Lung (tissue), 13 donors: Measurements from ENCODE around the gene IARS2. TPM values are rescaled to one million over a fixed set of nuclear protein-coding genes. Genes with fewer than 3 reads are reported as not detected.
A peak's percentile ranks its signal among the peaks of the same experiment; 100 is the strongest.

Source experiments
- ATAC-seq: fragments of 200-7000 bp; cut with Tn5 transposase; one replicate; pipeline ENCODE4 v1.9.1; 2020; ENCODE audit warnings: moderate number of reproducible peaks; ENCODE audit not compliant: insufficient read depth, low FRiP score
- DNase-seq, 3 donors: peaks; one replicate each; pipeline ENCODE4 v3.0.0-alpha.2; 2013 to 2017
- H3K27ac ChIP-seq, 2 donors: one replicate each; pipeline ENCODE4 v1.5.1; 2013; ENCODE audit warnings: mild to moderate bottlenecking in 2 of 2, moderate library complexity in 2 of 2, control low read depth in 1 of 2, inconsistent platforms in 1 of 2, low read depth in 1 of 2, low read length in 1 of 2
- H3K27me3 ChIP-seq, 3 donors: one replicate each; pipeline ENCODE4 v1.5.1; 2013; ENCODE audit warnings: low read length in 2 of 3; ENCODE audit not compliant: control insufficient read depth in 3 of 3, insufficient read depth in 3 of 3
- H3K36me3 ChIP-seq, 4 donors: one replicate each; pipeline ENCODE4 v1.5.1; 2013; ENCODE audit warnings: low read length in 4 of 4, mild to moderate bottlenecking in 1 of 4, moderate library complexity in 1 of 4; ENCODE audit not compliant: control insufficient read depth in 4 of 4, insufficient read depth in 4 of 4
- H3K4me1 ChIP-seq, 5 donors: one replicate each; pipeline ENCODE4 v1.5.1; 2013; ENCODE audit warnings: low read length in 5 of 5, mild to moderate bottlenecking in 2 of 5, moderate library complexity in 1 of 5; ENCODE audit not compliant: control insufficient read depth in 5 of 5, insufficient read depth in 5 of 5
- H3K4me3 ChIP-seq: one replicate; pipeline ENCODE4 v1.5.1; 2013; ENCODE audit warnings: mild to moderate bottlenecking, control low read depth, moderate library complexity
- H3K9ac ChIP-seq, 2 donors: one replicate each; pipeline ENCODE4 v1.5.1; 2013; ENCODE audit warnings: low read length in 2 of 2, control low read depth in 1 of 2; ENCODE audit not compliant: insufficient read depth in 1 of 2
- H3K9me3 ChIP-seq, 4 donors: one replicate each; pipeline ENCODE4 v1.5.1; 2013; ENCODE audit warnings: low read length in 3 of 4, mild to moderate bottlenecking in 1 of 4, moderate library complexity in 1 of 4; ENCODE audit not compliant: control insufficient read depth in 4 of 4, insufficient read depth in 3 of 4
- WGBS, 2 donors: extraction: QIAGEN DNeasy Blood & Tissue Kit; methylation state at CpG; one replicate each; pipeline ENCODE4 v1.1.7; 2013; 5-methylcytosine and 5-hydroxymethylcytosine counted together
- polyA plus RNA-seq, 2 donors: library from polyadenylated mRNA; stranded (reverse); fragments of 200-250 nt; gene quantifications; one replicate each; pipeline ENCODE4 v1.2.1, GENCODE V29; 2013
- small RNA-seq: library from RNA; depleted of rRNA; stranded (forward); fragments of <200 nt; gene quantifications from one replicate; pipeline ENCODE3, GENCODE V24; 2014; ENCODE audit warnings: low replicate concordance
- total RNA-seq, 2 donors: library from RNA; depleted of rRNA in 1 of 2; stranded (reverse); fragments of >200 nt in 1 of 2; gene quantifications; one replicate each; pipeline ENCODE4 v1.2.1, GENCODE V29; 2014 to 2021
- TF ChIP-seq, protein P1 (sequence below): IDR thresholded peaks from 2 replicates; pipeline ENCODE4 v1.5.1; 2012; ENCODE audit warnings: mild to moderate bottlenecking; ENCODE audit errors: control extremely low read depth, extremely low read depth
- donor health status: control.
- donor health status: control.
- donor health status: Bipolar disorder and iron deficiency.
- donor health status: healthy.
- donor health status: DM: yes; HTN: yes; CAD: no.

The IARS2 gene
- total and polyA plus RNA-seq, 4 donors: 20.5 to 75.7 (median 48.2) TPM

DNA sequence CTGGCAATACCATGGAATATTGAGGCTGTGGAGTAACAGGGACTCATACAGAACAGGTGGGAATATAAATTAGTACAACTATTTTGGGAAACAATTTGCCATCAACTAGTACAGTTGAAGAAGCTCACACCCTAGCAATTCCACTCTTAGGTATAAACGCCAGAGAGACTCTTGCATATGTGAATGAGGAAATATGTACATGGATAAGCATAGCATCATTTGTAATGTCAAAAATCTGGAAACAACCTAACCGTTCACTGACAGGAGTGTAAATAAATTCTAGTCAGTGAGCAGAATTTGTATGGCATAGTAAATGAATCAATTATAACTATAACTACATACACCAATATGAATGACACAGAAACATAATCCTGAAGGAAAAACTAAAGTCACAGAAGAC is 94.6 kb downstream of the IARS2 start:
- H3K4me3 ChIP-seq: no peak overlapping the region
- H3K36me3 ChIP-seq: peaks cover 13 to 40% (median 24%) of the 10 kb centered on the region in 4 donors
- ATAC-seq (no peak), DNase-seq (no peak)
- TF ChIP-seq, protein P1, sequence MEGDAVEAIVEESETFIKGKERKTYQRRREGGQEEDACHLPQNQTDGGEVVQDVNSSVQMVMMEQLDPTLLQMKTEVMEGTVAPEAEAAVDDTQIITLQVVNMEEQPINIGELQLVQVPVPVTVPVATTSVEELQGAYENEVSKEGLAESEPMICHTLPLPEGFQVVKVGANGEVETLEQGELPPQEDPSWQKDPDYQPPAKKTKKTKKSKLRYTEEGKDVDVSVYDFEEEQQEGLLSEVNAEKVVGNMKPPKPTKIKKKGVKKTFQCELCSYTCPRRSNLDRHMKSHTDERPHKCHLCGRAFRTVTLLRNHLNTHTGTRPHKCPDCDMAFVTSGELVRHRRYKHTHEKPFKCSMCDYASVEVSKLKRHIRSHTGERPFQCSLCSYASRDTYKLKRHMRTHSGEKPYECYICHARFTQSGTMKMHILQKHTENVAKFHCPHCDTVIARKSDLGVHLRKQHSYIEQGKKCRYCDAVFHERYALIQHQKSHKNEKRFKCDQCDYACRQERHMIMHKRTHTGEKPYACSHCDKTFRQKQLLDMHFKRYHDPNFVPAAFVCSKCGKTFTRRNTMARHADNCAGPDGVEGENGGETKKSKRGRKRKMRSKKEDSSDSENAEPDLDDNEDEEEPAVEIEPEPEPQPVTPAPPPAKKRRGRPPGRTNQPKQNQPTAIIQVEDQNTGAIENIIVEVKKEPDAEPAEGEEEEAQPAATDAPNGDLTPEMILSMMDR: no peak
- no peaks in the 10 kb centered on the region for H3K9me3 ChIP-seq
- 90 to 92% methylated on average over 2 of the region's 2 CpGs for WGBS, 2 donors
- no peaks in the 10 kb centered on the region for H3K27me3 ChIP-seq
- no peak overlapping the region for H3K27ac ChIP-seq
- H3K9ac ChIP-seq: no peak overlapping the region
- no peaks in the 10 kb centered on the region for H3K4me1 ChIP-seq

DNA sequence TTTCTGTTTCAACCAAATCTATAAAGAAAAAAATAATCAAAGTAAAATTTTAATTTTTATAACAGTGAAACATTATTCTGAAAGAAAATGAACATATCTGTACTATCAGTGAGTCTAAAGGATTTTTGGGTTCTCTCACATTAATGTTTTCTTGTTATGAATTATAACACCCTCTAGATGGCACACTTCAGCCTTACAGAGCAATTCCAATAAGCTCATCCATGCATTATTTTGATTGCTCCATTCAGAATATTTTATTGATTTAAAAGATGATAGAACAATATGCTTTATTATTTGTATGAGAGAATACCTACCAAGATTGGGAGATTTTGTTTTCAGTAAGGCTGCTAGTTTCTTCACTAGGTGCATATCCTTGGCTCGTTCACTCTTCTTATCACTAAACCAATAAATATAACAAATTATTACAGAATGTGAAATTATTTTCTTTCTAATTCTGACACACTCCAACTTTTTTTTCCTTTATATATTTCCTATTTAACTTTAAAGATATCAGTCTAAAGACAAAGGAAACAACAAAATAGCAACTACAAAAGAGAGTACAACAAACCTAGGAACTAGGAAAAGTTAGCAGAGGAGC is 95.9 kb downstream of the IARS2 start:
- ATAC-seq: no peak
- peak in 2 of 3 donors; percentile 50 to 51 for DNase-seq
- H3K9me3 ChIP-seq: no peaks in the 10 kb centered on the region
- no peaks in the 10 kb centered on the region for H3K4me1 ChIP-seq
- peaks cover 17 to 47% (median 28%) of the 10 kb centered on the region in 4 donors for H3K36me3 ChIP-seq
- no peak overlapping the region for H3K9ac ChIP-seq
- H3K27ac ChIP-seq: no peak overlapping the region
- TF ChIP-seq, protein P1: no peak
- WGBS, 2 donors: 95 to 100% methylated on average over 1 of the region's 1 CpG
- no peaks in the 10 kb centered on the region for H3K27me3 ChIP-seq
- no peak overlapping the region for H3K4me3 ChIP-seq

DNA sequence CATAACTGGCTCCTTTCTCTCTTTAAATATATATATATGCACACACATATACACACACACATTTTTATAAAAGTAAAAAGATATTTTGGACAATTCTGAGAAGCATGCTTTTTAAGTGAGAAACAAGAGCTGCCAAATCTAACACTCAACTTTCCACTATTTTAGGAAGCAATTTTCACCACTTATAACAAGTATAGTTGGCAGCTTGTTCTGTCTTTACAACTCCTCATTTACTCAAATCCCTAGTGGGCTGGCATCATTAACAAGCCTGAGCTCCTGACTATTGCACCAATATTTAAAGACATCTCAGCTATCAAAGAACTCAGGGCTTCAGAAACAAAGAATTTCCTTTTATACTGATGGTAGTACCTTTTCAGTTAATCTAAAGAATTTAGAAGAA is 101.8 kb downstream of the IARS2 start:
- H3K9ac ChIP-seq: no peak overlapping the region
- TF ChIP-seq, protein P1: no peak
- H3K36me3 ChIP-seq: peaks cover 16 to 40% (median 27%) of the 10 kb centered on the region in 4 donors
- no peaks in the 10 kb centered on the region for H3K9me3 ChIP-seq
- ATAC-seq (no peak), DNase-seq (no peak)
- H3K27me3 ChIP-seq: no peaks in the 10 kb centered on the region
- no peak overlapping the region for H3K27ac ChIP-seq
- H3K4me1 ChIP-seq: no peaks in the 10 kb centered on the region
- no peak overlapping the region for H3K4me3 ChIP-seq

Small RNA genes lying within 50 kb of the gene (small RNA-seq; reads per million reads assigned to genes)
- 0.08 reads per million for gene MIR194-1
- 1.4 reads per million, percentile 87 among the genes with 10 or more reads in this experiment for gene MIR215

Other genes with a start within 250 kb of the IARS2 start
- gene SLC30A10, start 165.6 kb upstream of the IARS2 start, total RNA-seq: not detected
- not detected for gene SLC30A10, start 165.6 kb upstream of the IARS2 start, polyA plus RNA-seq
- 10 to 100 TPM; 58.9 to 99.0 TPM for gene EPRS1, start 47.6 kb upstream of the IARS2 start, total RNA-seq
- 10 to 100 TPM; 42.6 to 51.1 TPM for gene EPRS1, start 47.6 kb upstream of the IARS2 start, polyA plus RNA-seq
- gene BPNT1, start 4.3 kb upstream of the IARS2 start, total RNA-seq: 10 to 100 TPM; 21.7 to 28.1 TPM
- gene BPNT1, start 4.3 kb upstream of the IARS2 start, polyA plus RNA-seq: 10 to 100 TPM; 15.9 to 22.2 TPM
- 10 to 100 TPM; 36.9 to 37.5 TPM for gene RAB3GAP2, start 178.3 kb downstream of the IARS2 start, total RNA-seq
- 1 to 10 TPM; 7.5 to 9.4 TPM for gene RAB3GAP2, start 178.3 kb downstream of the IARS2 start, polyA plus RNA-seq